Natural killer cell (primary cell): Measurements from ENCODE around the gene PVR. TPM values are rescaled to one million over a fixed set of nuclear protein-coding genes. Genes with fewer than 3 reads are reported as not detected.

Source experiments
- ATAC-seq, 3 donors: fragments of 150-1000 bp in 2 of 3; fragments of 200-7000 bp in 1 of 3; cut with Tn5 transposase; 1 replicate in 1 of 3; 2 replicates in 2 of 3; pipeline ENCODE4 v1.10.0; 2021; ENCODE audit warnings: mild to moderate bottlenecking in 2 of 3, moderate library complexity in 2 of 3
- DNase-seq, 2 donors: peaks; one replicate each; pipeline versions ENCODE4 v3.0.0 to v3.0.0-alpha.2; 2013 to 2021; ENCODE audit warnings: mixed read lengths in 1 of 2
- H3K27ac ChIP-seq: one replicate; pipeline ENCODE4 v1.5.1; 2013; ENCODE audit warnings: mild to moderate bottlenecking, low read length
- H3K27me3 ChIP-seq: one replicate; pipeline ENCODE4 v1.6.1; 2013; ENCODE audit warnings: low read length; ENCODE audit not compliant: control insufficient read depth, insufficient read depth
- H3K36me3 ChIP-seq: one replicate; pipeline ENCODE4 v1.6.1; 2013; ENCODE audit warnings: low read length; ENCODE audit not compliant: control insufficient read depth, insufficient read depth
- H3K4me1 ChIP-seq: one replicate; pipeline ENCODE4 v1.6.1; 2013; ENCODE audit warnings: low read length; ENCODE audit not compliant: control insufficient read depth, insufficient read depth
- H3K4me3 ChIP-seq: one replicate; pipeline ENCODE4 v1.5.1; 2013; ENCODE audit warnings: low read length
- H3K9me3 ChIP-seq: one replicate; pipeline ENCODE4 v1.6.1; 2013; ENCODE audit warnings: low read length; ENCODE audit not compliant: control insufficient read depth, insufficient read depth
- H3K27ac Mint-ChIP-seq, 2 donors: one replicate each; pipeline ENCODE4 v1.8.0; 2022; ENCODE audit warnings: mild to moderate bottlenecking in 2 of 2, mixed read lengths in 2 of 2, moderate library complexity in 1 of 2
- H3K27me3 Mint-ChIP-seq, 2 donors: one replicate each; pipeline ENCODE4 v1.8.0; 2022; ENCODE audit warnings: low read depth in 2 of 2, mixed read lengths in 2 of 2
- H3K36me3 Mint-ChIP-seq: one replicate; pipeline ENCODE4 v1.8.0; 2022; ENCODE audit warnings: mixed read lengths
- H3K4me1 Mint-ChIP-seq, 2 donors: one replicate each; pipeline ENCODE4 v1.8.0; 2022; ENCODE audit warnings: mixed read lengths in 2 of 2
- H3K4me3 Mint-ChIP-seq: one replicate; pipeline ENCODE4 v1.8.0; 2022; ENCODE audit warnings: mild to moderate bottlenecking, moderate library complexity, mixed read lengths
- H3K9me3 Mint-ChIP-seq, 2 donors: one replicate each; pipeline ENCODE4 v1.8.0; 2022; ENCODE audit warnings: mixed read lengths in 2 of 2
- CTCF ChIP-seq: fragments of 200-600 bp; IDR thresholded peaks from one replicate; pipeline ENCODE4 v1.8.0; 2022; ENCODE audit warnings: antibody characterized with exemption
- WGBS: methylation state at CpG from one replicate; pipeline ENCODE4 v1.1.7; 2013; ENCODE audit warnings: missing lambda C conversion rate; ENCODE audit not compliant: insufficient coverage; 5-methylcytosine and 5-hydroxymethylcytosine counted together
- intact Hi-C: fragments of 100-400 bp; cut with micrococcal nuclease; formaldehyde crosslinking; loops from one replicate; pipeline ENCODE4 v1.14.2; 2022
- total RNA-seq, 4 donors: library from RNA; stranded (reverse); fragments of 120-200 nt in 1 of 4; gene quantifications; one replicate each; pipeline versions ENCODE4 v1.2.3 to v1.2.4, GENCODE V29; 2013 to 2022

The PVR gene
- total RNA-seq, 3 donors from 2014 or later (not counting 1 experiment from before 2014, with no cell fraction given) = 6.6 to 12.6 (median 7.9) TPM

- Histone ChIP-seq H3K36me3 (no peaks in the 10 kb centered on the region), H3K27me3 (no peaks in the 10 kb centered on the region), H3K4me3 (no peak overlapping the region), H3K27ac (no peak overlapping the region), H3K4me1 (peaks cover 5% of the 10 kb centered on the region), H3K9me3 (no peaks in the 10 kb centered on the region)
- Mint-ChIP-seq H3K27ac (no peak overlapping the region), H3K36me3 (no peaks in the 10 kb centered on the region), H3K27me3 (no peaks in the 10 kb centered on the region), H3K9me3 (no peaks in the 10 kb centered on the region), H3K4me1 (peaks cover 0 to 15% of the 10 kb centered on the region in 2 donors), H3K4me3 (no peak overlapping the region)
- 19% methylated on average over 3 of the region's 5 CpGs for WGBS
- DNase-seq = no peak
- no peak for ATAC-seq
- intact Hi-C loops = no loop called here
- TF ChIP-seq CTCF = no peak
These were observed 27.9 kb upstream of the PVR start for GRCh38 chr19:44615863-44616247.

DNA sequence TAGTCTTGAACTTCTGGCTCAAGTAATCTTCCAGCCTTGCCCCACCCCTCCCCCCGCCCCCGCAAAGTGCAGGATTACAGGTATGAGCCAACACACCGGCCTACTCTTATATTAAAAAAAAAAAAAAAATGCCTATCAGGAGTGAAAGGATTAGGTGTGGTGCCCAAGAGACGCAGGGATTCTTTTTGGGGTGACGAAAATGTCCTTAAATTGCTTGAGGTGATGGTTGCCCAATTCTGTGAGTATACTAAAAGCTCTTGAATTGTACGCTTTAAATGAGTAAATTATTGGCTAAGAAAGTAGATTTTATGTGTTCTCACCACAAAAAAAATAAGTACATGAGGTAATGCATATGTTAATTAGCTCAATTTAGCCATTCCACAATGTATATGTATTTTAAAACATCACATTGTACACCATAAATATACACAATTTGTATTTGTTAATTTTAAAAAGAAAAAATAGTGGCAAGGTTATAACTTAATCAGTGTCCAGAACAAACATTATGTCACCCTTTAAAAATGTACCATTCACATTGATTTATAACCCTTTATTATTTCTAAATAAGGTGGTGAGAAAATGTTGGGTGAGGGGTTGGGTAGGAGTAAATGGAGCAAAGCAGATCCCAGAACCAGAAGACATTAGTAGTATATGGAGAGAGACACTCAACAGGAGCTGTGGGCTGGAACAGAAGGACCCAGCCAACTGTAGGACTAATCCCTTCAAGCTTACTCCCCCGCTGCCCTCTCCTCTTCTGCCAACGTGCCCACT lies 26.4 kb upstream of the PVR start:
- Histone ChIP-seq H3K4me3 (no peak overlapping the region), H3K27me3 (no peaks in the 10 kb centered on the region), H3K9me3 (no peaks in the 10 kb centered on the region), H3K4me1 (peaks cover 5% of the 10 kb centered on the region), H3K36me3 (no peaks in the 10 kb centered on the region), H3K27ac (no peak overlapping the region)
- H3K36me3 Mint-ChIP-seq = no peaks in the 10 kb centered on the region
- H3K4me1 Mint-ChIP-seq = peaks cover 0 to 15% of the 10 kb centered on the region in 2 donors
- H3K27ac Mint-ChIP-seq = no peak overlapping the region
- no peaks in the 10 kb centered on the region for H3K9me3 Mint-ChIP-seq
- no peak for TF ChIP-seq CTCF
- no peaks in the 10 kb centered on the region for H3K27me3 Mint-ChIP-seq
- intact Hi-C loops = no loop called here
- no peak for ATAC-seq
- 77% methylated on average over 4 of the region's 8 CpGs for WGBS
- DNase-seq = no peak
- no peak overlapping the region for H3K4me3 Mint-ChIP-seq

DNA sequence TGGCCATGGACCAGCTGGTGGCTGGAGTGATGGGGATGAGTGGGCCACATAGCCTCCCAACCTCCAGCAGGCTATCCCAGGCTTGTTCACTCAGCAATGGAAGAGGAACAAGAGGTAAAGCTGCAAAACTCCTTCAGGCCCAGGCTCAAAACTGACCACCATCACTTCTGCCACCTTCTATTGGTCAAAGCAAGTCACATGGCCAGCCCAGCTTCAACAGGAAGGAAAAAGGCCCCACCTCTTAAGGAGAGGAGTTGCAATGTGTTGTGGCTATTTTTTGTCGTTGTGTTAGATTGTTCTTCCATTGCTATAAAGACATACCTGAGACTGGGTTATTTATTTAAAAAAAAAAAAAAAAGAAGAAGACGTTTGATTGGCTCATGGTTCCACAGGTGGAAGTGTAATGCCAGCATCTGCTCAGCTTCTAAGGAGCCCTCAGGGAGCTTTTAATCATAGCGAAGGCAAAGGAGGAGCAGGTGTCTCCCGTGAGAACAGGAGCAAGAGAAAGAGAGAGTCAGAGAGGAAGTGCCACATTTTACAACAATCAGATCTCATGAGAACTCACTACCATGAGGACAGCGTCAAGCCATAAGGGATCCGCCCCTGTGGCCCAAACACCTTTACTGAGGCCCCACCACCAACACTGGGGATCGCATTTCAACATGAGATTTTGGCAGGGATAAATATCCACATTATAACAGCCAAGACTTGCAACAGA lies 24.9 kb upstream of the PVR start:
- Mint-ChIP-seq H3K4me1 (peaks cover 0 to 15% of the 10 kb centered on the region in 2 donors), H3K9me3 (no peaks in the 10 kb centered on the region), H3K27me3 (no peaks in the 10 kb centered on the region), H3K27ac (no peak overlapping the region), H3K36me3 (no peaks in the 10 kb centered on the region), H3K4me3 (no peak overlapping the region)
- Histone ChIP-seq H3K4me1 (peaks cover 5% of the 10 kb centered on the region), H3K27me3 (no peaks in the 10 kb centered on the region), H3K27ac (no peak overlapping the region), H3K9me3 (no peaks in the 10 kb centered on the region), H3K4me3 (no peak overlapping the region), H3K36me3 (no peaks in the 10 kb centered on the region)
- intact Hi-C loops = no loop called here
- DNase-seq (no peak), ATAC-seq (no peak)
- TF ChIP-seq CTCF = no peak
- WGBS = 81% methylated on average over 5 of the region's 7 CpGs
